IPS DF 19.7 (cell line): Measurements from ENCODE around the gene CACNA1C.
"Not testable (repeated sequence)": the region's sequence is repeated elsewhere in the genome, so short reads cannot be mapped to it uniquely, and the experiment has no call there.

Experiments used
- DNase-seq: peaks from one replicate; pipeline ENCODE4 v3.0.0-alpha.2; 2013; ENCODE audit warnings: low read depth, low spot score

CACNA1C gene

GRCh38 chr12:2075508-2076195 lies 22.9 kb downstream of the CACNA1C start:
- DNase-seq: no peak

- no peak for DNase-seq
Measured at GRCh38 chr12:2076196-2076570, 23.4 kb downstream of the CACNA1C start.

GRCh38 chr12:2076728-2077127 lies 23.9 kb downstream of the CACNA1C start:
- DNase-seq: no peak

- no peak for DNase-seq
Measured at GRCh38 chr12:2080604-2081003, 27.8 kb downstream of the CACNA1C start.

GRCh38 chr12:2082321-2082720 lies 29.5 kb downstream of the CACNA1C start:
- DNase-seq: no peak

GRCh38 chr12:2083008-2083407 lies 30.2 kb downstream of the CACNA1C start:
- no peak for DNase-seq

- DNase-seq: no peak
Measured at GRCh38 chr12:2083561-2083960, 30.8 kb downstream of the CACNA1C start.

- no peak for DNase-seq
Measured at GRCh38 chr12:2084553-2085296, 31.9 kb downstream of the CACNA1C start.

- DNase-seq: no peak
Measured at GRCh38 chr12:2092354-2092753, 39.6 kb downstream of the CACNA1C start.

GRCh38 chr12:2092890-2093289 lies 40.1 kb downstream of the CACNA1C start:
- DNase-seq: no peak

GRCh38 chr12:2094597-2094996 lies 41.8 kb downstream of the CACNA1C start:
- no peak for DNase-seq

GRCh38 chr12:2095878-2096277 lies 43.1 kb downstream of the CACNA1C start:
- DNase-seq: no peak

GRCh38 chr12:2097617-2098016 lies 44.8 kb downstream of the CACNA1C start:
- DNase-seq: no peak

- DNase-seq: no peak
Measured at GRCh38 chr12:2098852-2099251, 46.1 kb downstream of the CACNA1C start.

GRCh38 chr12:2099595-2099994 lies 46.8 kb downstream of the CACNA1C start:
- DNase-seq: no peak

GRCh38 chr12:2101359-2101758 lies 48.6 kb downstream of the CACNA1C start:
- DNase-seq: no peak

GRCh38 chr12:2101771-2102170 lies 49.0 kb downstream of the CACNA1C start:
- DNase-seq: no peak

- not testable (repeated sequence) for DNase-seq
Measured at GRCh38 chr12:2102736-2103135, 49.9 kb downstream of the CACNA1C start.

- not testable (repeated sequence) for DNase-seq
Measured at GRCh38 chr12:2105387-2105786, 52.6 kb downstream of the CACNA1C start.

GRCh38 chr12:2108166-2108565 lies 55.4 kb downstream of the CACNA1C start:
- DNase-seq: no peak

- no peak for DNase-seq
Measured at GRCh38 chr12:2108975-2109671, 56.3 kb downstream of the CACNA1C start.

- DNase-seq: no peak
Measured at GRCh38 chr12:2110127-2110526, 57.3 kb downstream of the CACNA1C start.
